Rectal smooth muscle tissue (tissue), 1 donor: Measurements from ENCODE around the gene ROBO1.

Source experiments
- H3K27ac ChIP-seq: one replicate; pipeline ENCODE4 v1.7.0; 2013; ENCODE audit warnings: low read depth, low read length, inconsistent platforms
- H3K27me3 ChIP-seq: one replicate; pipeline ENCODE4 v1.7.0; 2013; ENCODE audit warnings: low read length; ENCODE audit not compliant: control insufficient read depth, insufficient read depth
- H3K36me3 ChIP-seq: one replicate; pipeline ENCODE4 v1.7.0; 2013; ENCODE audit warnings: low read length; ENCODE audit not compliant: control insufficient read depth, insufficient read depth
- H3K4me1 ChIP-seq: one replicate; pipeline ENCODE4 v1.7.0; 2013; ENCODE audit warnings: low read length; ENCODE audit not compliant: control insufficient read depth, insufficient read depth
- H3K4me3 ChIP-seq: one replicate; pipeline ENCODE4 v1.7.0; 2013; ENCODE audit warnings: low read length
- H3K9ac ChIP-seq: one replicate; pipeline ENCODE4 v1.7.0; 2013; ENCODE audit warnings: low read length

The ROBO1 gene

DNA sequence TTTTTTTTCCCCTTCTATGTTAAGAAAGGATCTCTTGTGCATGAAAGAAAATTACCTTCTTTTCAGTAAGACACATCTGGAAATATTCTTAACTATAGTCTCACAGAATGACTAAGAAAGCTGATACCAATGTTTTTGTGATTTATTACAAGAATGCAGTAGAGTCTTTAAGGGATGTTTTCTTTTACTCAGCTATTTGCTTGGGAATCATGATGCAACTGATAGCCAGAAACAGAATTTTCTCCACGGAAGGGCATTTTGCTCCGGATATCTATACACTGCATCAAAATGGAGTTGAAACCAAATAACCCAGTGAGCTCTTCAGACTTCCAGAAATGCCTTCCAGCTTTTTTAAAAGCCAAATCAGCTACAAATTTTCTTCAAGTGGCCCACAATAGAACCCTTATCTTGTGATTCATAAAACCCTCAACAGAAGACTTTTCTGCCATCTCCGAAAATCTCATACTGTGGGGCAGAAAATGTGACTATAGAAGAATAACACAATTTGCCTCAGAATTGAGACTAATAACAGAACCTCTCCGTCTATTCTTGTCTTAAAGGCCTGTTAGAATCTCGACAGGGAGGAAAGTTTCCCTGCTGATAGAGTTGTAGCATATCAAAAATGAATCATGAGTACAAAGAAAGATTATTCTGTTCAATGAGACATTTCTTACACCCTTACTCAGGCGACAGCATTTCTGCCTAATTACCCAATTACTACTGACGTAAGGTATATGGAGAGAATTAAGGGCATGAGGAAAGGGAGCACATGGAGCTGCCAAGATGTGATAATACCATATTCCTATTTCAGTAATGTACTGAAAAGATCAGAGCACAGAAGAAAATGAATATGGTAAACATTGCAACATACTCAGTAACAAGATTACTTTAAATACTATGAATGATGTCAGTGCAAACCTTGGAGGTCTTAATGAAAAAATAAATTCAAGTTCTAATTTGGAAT lies 900.1 kb downstream of the ROBO1 start:
- no peak overlapping the region for H3K27ac ChIP-seq
- no peaks in the 10 kb centered on the region for H3K4me1 ChIP-seq
- H3K36me3 ChIP-seq = no peaks in the 10 kb centered on the region
- H3K9ac ChIP-seq = no peak overlapping the region
- no peaks in the 10 kb centered on the region for H3K27me3 ChIP-seq
- no peak overlapping the region for H3K4me3 ChIP-seq

DNA sequence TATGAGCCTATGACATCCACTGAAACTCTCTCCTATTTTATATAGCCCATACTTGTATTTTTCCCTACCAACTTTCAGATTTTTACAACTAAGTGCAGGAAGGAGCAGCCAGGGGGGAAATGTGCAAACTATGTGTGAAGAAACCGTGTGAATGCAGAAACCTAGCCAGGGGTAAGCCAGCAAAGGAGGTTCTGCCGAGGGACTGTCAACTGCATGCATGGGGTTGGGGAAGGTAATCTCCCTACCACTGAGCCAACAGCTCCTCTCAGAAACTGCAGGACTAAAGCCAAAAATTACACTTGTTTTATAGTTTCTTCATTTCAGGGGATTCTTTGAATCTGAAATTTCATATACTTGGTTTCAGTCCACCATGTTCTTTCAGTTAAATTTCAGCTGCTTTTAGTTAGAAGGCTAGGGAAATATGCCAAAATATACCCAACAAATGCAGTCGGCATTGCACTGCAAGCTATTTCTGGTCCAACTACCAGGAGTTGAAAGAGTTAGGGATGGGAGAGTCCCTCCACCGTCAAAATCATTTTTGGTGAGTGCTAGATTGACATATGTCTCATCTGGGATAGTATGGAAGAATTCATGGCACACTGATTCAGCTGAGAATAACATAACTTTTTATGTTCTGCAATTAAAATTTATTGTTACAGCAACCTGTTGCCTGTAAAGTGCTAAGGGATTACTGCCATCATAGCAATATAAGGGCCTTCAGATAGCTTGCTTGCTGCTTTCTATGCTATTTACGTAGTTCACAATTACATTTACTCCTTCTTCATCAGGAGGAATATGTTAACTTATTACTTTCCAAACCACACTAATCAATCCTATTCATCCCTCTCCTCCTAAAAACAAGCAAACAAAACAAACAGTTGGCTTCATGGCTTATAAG lies 904.2 kb downstream of the ROBO1 start:
- no peaks in the 10 kb centered on the region for H3K36me3 ChIP-seq
- no peak overlapping the region for H3K4me3 ChIP-seq
- no peaks in the 10 kb centered on the region for H3K4me1 ChIP-seq
- no peak overlapping the region for H3K9ac ChIP-seq
- H3K27me3 ChIP-seq = no peaks in the 10 kb centered on the region
- no peak overlapping the region for H3K27ac ChIP-seq

DNA sequence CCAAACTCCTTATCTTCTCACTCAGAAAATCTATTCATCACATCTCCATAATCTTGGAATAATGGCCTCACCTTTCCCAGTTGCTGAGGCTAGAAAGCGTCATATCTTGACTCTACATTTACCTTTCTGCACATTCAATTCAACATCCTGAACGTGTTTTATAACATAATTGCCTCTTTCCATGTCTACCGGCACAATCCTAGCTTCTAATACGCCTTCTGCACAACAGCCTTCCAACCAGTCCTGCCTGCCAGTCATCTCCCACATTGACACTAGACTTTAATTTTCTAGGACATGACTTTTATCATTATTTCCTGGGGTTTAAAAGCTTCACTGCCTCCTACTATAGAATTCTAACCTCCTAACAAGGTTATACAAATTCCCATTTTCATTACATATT lies 906.6 kb downstream of the ROBO1 start:
- Histone ChIP-seq H3K4me3 (no peak overlapping the region), H3K9ac (no peak overlapping the region), H3K36me3 (no peaks in the 10 kb centered on the region), H3K4me1 (no peaks in the 10 kb centered on the region), H3K27me3 (no peaks in the 10 kb centered on the region), H3K27ac (no peak overlapping the region)

DNA sequence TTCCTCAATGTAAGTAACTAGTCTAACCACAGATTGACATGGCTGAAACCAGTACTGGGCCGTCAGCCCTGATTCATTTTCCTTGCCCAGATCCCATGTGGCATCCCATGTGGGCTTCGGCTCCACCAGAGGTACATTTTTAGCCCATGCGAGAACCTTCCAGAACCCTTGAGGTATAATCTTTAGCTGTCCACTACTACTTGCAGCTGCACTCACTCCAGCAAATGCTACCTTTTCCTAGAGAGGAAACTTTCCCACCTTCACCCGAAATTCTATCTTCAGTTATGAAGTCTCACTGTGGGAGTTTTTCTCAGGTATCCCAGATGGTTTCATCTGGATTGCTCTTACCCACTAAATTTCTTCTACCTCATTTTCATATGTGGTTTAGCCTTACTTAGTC lies 907.2 kb downstream of the ROBO1 start:
- Histone ChIP-seq H3K4me3 (no peak overlapping the region), H3K36me3 (no peaks in the 10 kb centered on the region), H3K9ac (no peak overlapping the region), H3K4me1 (no peaks in the 10 kb centered on the region), H3K27ac (no peak overlapping the region), H3K27me3 (no peaks in the 10 kb centered on the region)

DNA sequence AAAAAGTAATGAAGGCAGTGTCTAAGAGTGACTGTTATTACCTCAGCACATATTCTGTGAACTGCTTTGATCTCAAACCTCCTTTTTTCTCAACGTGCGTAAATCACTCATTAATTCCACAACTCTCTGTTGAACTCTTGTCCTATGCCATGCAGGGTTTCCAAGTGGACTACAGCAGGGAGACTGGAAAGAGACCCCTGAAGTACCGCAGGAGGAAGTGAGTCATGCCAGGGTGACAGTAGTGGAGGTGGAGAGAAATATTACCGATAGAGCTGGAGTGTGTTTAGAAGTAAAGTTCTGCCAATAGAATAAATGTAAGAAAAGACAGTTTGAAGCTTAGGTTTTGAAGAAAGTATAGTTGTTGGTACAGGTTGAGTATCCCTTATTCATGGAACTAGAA lies 908.9 kb downstream of the ROBO1 start:
- H3K4me1 ChIP-seq = no peaks in the 10 kb centered on the region
- H3K27me3 ChIP-seq = no peaks in the 10 kb centered on the region
- no peaks in the 10 kb centered on the region for H3K36me3 ChIP-seq
- no peak overlapping the region for H3K9ac ChIP-seq
- no peak overlapping the region for H3K27ac ChIP-seq
- H3K4me3 ChIP-seq = no peak overlapping the region

DNA sequence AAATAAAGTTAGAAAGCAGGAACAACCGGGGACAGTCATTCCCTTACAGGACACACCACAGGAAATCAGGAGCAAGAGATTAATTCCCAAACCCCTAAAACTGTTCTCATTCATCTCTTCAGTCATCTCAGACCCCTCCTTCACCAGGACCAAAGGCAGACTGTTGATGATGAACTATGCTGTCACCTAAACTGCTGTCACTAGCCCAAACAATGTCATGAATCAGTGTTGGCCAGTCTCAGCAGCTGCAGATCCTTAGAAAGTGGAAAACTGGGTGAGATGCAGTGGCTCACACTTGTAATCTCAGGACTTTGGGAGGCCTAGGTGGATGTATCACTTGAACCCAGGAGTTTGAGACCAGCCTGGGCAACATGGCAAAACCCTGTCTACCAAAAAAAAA lies 909.6 kb downstream of the ROBO1 start:
- Histone ChIP-seq H3K4me1 (no peaks in the 10 kb centered on the region), H3K36me3 (no peaks in the 10 kb centered on the region), H3K27me3 (no peaks in the 10 kb centered on the region), H3K27ac (no peak overlapping the region), H3K9ac (no peak overlapping the region), H3K4me3 (no peak overlapping the region)

DNA sequence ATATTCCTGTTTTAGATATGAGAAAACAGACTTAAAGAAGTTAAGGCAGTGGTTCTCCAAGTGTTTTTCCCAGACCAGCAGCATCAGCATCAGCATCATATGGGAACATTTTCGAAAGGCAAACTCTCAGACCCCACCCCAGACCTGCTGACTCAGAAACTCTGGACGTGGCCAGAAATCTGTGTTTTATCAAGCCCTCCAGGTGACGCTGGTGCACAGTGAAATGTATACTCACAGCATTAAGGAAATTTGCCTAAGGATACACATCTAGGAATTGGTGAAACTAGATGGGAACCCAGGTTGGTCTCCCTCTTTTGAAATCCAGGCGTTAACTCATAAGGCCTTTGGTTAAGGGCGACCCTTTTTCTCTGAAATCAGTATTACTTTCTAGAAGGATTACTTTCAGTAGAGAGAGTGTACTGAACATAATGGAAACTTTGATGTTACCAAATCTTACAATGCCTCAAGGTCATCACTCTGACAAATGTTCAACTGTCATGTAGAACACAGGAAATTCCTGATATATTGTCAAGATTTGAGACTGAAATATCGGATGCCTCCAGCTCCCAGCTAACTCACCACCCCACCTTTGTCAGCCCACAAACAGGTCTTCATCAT lies 910.2 kb downstream of the ROBO1 start:
- Histone ChIP-seq H3K27me3 (no peaks in the 10 kb centered on the region), H3K27ac (no peak overlapping the region), H3K36me3 (no peaks in the 10 kb centered on the region), H3K4me3 (no peak overlapping the region), H3K4me1 (no peaks in the 10 kb centered on the region), H3K9ac (no peak overlapping the region)

DNA sequence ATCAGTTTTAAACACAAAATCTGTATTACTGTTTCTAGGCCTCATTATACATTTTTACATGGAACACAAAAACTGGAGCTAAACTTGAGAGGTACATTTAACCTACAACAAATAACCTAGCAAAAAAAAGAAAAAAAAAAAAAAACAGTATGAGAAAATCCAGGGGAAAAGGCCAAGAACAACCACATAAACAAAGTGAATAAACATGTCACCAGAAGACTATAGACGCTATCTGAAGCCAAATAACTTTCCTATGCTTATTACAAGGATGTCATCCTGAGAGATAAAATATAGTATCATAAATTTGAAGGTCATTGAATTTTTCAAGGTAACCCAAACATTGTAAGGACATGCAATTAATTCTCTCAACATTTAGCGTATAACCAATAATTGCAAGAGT lies 911.6 kb downstream of the ROBO1 start:
- H3K9ac ChIP-seq = no peak overlapping the region

DNA sequence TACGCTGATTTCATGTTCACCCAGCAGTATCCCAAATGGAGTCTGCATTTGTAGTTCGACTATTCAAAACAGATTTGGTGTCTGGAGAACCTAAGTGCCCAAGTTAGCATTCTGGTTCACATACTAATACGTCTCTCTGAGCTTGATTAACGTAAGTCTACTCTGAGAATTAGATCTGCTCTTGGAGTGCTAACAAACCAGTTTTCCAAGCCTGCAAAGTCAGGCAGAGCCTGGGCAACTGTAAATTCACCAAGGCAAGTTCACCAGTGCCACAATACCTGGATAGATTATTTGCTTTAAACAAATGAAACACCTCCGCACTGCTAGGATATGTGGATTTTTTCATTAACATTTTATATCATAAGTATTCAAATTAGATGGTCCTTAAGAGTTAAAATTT lies 912.6 kb downstream of the ROBO1 start:
- no peaks in the 10 kb centered on the region for H3K36me3 ChIP-seq
- H3K4me1 ChIP-seq = no peaks in the 10 kb centered on the region
- no peaks in the 10 kb centered on the region for H3K27me3 ChIP-seq
- H3K4me3 ChIP-seq = no peak overlapping the region
- H3K9ac ChIP-seq = no peak overlapping the region
- H3K27ac ChIP-seq = no peak overlapping the region

More for the DNA sequence above, 911.6 kb downstream of the ROBO1 start:
- H3K27me3 ChIP-seq = no peaks in the 10 kb centered on the region
- no peak overlapping the region for H3K4me3 ChIP-seq
- no peak overlapping the region for H3K27ac ChIP-seq
- no peaks in the 10 kb centered on the region for H3K36me3 ChIP-seq
- no peaks in the 10 kb centered on the region for H3K4me1 ChIP-seq

DNA sequence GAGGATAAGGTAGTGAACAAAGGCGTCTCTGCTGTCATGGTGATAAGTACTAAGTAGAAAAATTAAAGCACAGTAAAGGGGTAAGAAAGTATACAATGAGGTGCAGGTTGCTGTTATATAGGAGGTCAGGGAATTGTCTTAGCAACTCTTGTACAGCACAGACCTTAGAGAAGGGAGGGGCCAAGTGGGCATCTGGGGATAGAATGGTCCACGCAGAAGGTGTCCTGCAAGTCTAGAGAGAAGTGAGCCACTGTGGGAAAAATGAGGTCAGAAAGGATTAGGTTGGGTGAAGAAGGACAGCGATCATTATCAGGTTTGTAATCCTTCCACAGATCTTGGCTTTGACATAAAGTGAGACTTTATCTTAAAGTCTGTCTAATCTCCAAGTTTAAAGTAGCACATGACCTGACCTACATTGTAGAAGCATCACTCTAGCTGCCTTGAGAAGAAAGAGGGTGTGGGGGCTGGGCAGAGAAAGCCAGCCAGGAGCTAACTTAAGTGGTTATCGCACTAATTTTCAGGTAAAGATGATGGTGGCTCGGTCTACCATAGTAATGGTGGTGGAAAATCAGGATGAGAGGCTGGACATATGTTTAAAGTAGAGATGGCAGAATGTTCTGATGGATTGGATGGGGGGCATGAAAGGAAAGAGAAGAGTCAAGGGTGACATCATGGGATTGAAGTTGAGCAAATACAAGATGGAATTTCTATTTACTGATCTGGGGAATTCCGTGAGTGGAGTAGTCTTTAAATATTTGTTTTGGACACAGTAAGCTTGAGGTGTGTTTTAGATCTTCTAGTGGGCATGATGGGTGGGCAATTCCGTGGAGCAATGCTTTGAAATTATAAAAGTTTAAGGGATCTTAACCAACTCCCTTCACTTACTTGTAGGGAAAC lies 919.2 kb downstream of the ROBO1 start:
- H3K4me1 ChIP-seq = no peaks in the 10 kb centered on the region
- no peaks in the 10 kb centered on the region for H3K27me3 ChIP-seq

DNA sequence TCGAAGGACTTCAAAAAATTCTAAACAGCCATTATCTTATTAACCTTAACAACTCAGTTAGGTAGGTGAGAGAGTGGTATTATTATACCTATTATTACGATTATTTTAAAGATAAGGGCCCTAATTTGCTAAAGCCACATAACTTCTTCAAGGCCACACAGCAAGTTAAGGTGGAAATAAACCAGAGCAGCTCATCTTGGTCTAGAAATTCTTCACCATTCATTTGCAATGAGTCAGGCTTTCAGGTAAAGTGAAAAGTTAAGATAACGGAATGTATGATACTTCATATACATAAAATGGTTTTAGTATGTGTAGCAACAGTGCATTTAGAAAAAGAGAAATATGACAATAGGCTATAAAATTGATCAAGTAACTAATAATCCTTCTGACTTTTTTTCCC lies 920.2 kb downstream of the ROBO1 start:
- no peaks in the 10 kb centered on the region for H3K27me3 ChIP-seq
- no peaks in the 10 kb centered on the region for H3K4me1 ChIP-seq
- H3K27ac ChIP-seq = no peak overlapping the region
- no peak overlapping the region for H3K9ac ChIP-seq
- no peak overlapping the region for H3K4me3 ChIP-seq
- no peaks in the 10 kb centered on the region for H3K36me3 ChIP-seq

More for the DNA sequence above, 919.2 kb downstream of the ROBO1 start:
- no peak overlapping the region for H3K9ac ChIP-seq
- no peak overlapping the region for H3K4me3 ChIP-seq
- H3K36me3 ChIP-seq = no peaks in the 10 kb centered on the region
- no peak overlapping the region for H3K27ac ChIP-seq
